K562 (cell line): ENCODE measurements around the gene CHL1.

Source experiments
- CREM ChIP-seq: IDR thresholded peaks from 2 replicates; pipeline ENCODE4 v1.6.1; 2014; ENCODE audit warnings: antibody characterized with exemption, low read depth
- CTCF ChIP-seq, 3 experiments: IDR thresholded peaks in 2 of 3; conservative IDR thresholded peaks in 1 of 3; 2 replicates each; pipeline ENCODE4 v1.5.1; 2011 to 2012; ENCODE audit warnings: low read length in 3 of 3, mild to moderate bottlenecking in 3 of 3, control low read depth in 2 of 3, improper control_type of control experiment in 1 of 3, inconsistent platforms in 1 of 3, low read depth in 1 of 3, mixed read lengths in 1 of 3, moderate library complexity in 1 of 3; ENCODE audit not compliant: insufficient read depth in 2 of 3
- PHF8 ChIP-seq: fragments of 200-600 bp; sonication (generic); IDR thresholded peaks from 2 replicates; pipeline ENCODE4 v1.6.1; 2012; ENCODE audit warnings: mixed run types, mild to moderate bottlenecking, inconsistent platforms, low read length, moderate library complexity, borderline replicate concordance
- POLR2A ChIP-seq: fragments of 450-650 bp; conservative IDR thresholded peaks from 2 replicates; pipeline ENCODE4 v1.6.1; 2016
- TF ChIP-seq, protein P1 (sequence below): fragments of 150-350 bp; IDR thresholded peaks from 2 replicates; pipeline ENCODE4 v1.6.1; 2014; ENCODE audit warnings: low read depth, mild to moderate bottlenecking, low read length, borderline replicate concordance
- TF ChIP-seq, protein P2 (sequence below): sonication (generic); formaldehyde crosslinking; IDR thresholded peaks from 2 replicates; pipeline ENCODE4 v1.8.1; 2022; ENCODE audit warnings: missing genetic modification reagents

GRCh38 chr3:217099-217813 lies 20.7 kb downstream of the CHL1 start:
- TF ChIP-seq, protein P1, sequence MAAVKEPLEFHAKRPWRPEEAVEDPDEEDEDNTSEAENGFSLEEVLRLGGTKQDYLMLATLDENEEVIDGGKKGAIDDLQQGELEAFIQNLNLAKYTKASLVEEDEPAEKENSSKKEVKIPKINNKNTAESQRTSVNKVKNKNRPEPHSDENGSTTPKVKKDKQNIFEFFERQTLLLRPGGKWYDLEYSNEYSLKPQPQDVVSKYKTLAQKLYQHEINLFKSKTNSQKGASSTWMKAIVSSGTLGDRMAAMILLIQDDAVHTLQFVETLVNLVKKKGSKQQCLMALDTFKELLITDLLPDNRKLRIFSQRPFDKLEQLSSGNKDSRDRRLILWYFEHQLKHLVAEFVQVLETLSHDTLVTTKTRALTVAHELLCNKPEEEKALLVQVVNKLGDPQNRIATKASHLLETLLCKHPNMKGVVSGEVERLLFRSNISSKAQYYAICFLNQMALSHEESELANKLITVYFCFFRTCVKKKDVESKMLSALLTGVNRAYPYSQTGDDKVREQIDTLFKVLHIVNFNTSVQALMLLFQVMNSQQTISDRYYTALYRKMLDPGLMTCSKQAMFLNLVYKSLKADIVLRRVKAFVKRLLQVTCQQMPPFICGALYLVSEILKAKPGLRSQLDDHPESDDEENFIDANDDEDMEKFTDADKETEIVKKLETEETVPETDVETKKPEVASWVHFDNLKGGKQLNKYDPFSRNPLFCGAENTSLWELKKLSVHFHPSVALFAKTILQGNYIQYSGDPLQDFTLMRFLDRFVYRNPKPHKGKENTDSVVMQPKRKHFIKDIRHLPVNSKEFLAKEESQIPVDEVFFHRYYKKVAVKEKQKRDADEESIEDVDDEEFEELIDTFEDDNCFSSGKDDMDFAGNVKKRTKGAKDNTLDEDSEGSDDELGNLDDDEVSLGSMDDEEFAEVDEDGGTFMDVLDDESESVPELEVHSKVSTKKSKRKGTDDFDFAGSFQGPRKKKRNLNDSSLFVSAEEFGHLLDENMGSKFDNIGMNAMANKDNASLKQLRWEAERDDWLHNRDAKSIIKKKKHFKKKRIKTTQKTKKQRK = no peak
- TF ChIP-seq CREM = no peak
- TF ChIP-seq CTCF (IDR thresholded peaks at IDR 0.05 in 2 of 3, conservative IDR thresholded peaks at IDR 0.05 in 1 of 3; ENCODE audit: insufficient read depth in 2 of 3, low read depth in 1 of 3, low read length in 3 of 3) = no peak
- no peak for TF ChIP-seq POLR2A
- TF ChIP-seq, protein P2, sequence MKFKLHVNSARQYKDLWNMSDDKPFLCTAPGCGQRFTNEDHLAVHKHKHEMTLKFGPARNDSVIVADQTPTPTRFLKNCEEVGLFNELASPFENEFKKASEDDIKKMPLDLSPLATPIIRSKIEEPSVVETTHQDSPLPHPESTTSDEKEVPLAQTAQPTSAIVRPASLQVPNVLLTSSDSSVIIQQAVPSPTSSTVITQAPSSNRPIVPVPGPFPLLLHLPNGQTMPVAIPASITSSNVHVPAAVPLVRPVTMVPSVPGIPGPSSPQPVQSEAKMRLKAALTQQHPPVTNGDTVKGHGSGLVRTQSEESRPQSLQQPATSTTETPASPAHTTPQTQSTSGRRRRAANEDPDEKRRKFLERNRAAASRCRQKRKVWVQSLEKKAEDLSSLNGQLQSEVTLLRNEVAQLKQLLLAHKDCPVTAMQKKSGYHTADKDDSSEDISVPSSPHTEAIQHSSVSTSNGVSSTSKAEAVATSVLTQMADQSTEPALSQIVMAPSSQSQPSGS = no peak
- no peak for TF ChIP-seq PHF8
